Activated B cell treated with CpG ODN at 0.5 μM for 24 hours (primary cell): ENCODE measurements around the gene ZDHHC15. TPM values are rescaled to one million over a fixed set of nuclear protein-coding genes. Genes with fewer than 3 reads are reported as not detected.
"Not testable (repeated sequence)": the region's sequence is repeated elsewhere in the genome, so short reads cannot be mapped to it uniquely, and the experiment has no call there.

Experiments used
- ATAC-seq: fragments of 200-7000 bp; cut with Tn5 transposase; one replicate; pipeline ENCODE4 v1.10.0; 2021; ENCODE audit warnings: low read depth, mild to moderate bottlenecking, moderate library complexity
- CTCF ChIA-PET: fragments of 350-600 bp; sonication (Branson Sonifier 250); formaldehyde crosslinking; loops from one replicate; lab custom pipeline; 2021; ENCODE audit warnings: antibody characterized with exemption; lab: Charles Lee
- POLR2A ChIA-PET: fragments of 350-600 bp; sonication (Branson Sonifier 250); formaldehyde crosslinking; loops from one replicate; lab custom pipeline; 2021; ENCODE audit warnings: antibody characterized with exemption; lab: Charles Lee
- DNase-seq: peaks from one replicate; pipeline ENCODE4 v3.0.0; 2022
- H3K27ac Mint-ChIP-seq: one replicate; pipeline ENCODE4 v1.8.0; 2020; ENCODE audit warnings: mixed read lengths
- H3K27me3 Mint-ChIP-seq: one replicate; pipeline ENCODE4 v1.8.0; 2021; ENCODE audit warnings: mixed read lengths
- H3K36me3 Mint-ChIP-seq: one replicate; pipeline ENCODE4 v1.8.0; 2021; ENCODE audit warnings: low read depth, mixed read lengths
- H3K4me1 Mint-ChIP-seq: one replicate; pipeline ENCODE4 v1.8.0; 2021; ENCODE audit warnings: mixed read lengths
- H3K4me3 Mint-ChIP-seq: one replicate; pipeline ENCODE4 v1.8.0; 2020; ENCODE audit warnings: mild to moderate bottlenecking, mixed read lengths
- H3K9me3 Mint-ChIP-seq: one replicate; pipeline ENCODE4 v1.8.0; 2020; ENCODE audit warnings: mixed read lengths
- intact Hi-C: fragments of 100-400 bp; cut with micrococcal nuclease; formaldehyde crosslinking; loops from one replicate; pipeline ENCODE4 v1.15.1; 2024
- total RNA-seq: library from RNA; stranded (reverse); gene quantifications from 2 replicates; pipeline ENCODE4 v1.2.3, GENCODE V29; 2022
- TF ChIP-seq, protein P1 (sequence below): fragments of 200-600 bp; IDR thresholded peaks from one replicate; pipeline ENCODE4 v1.8.0; 2022; ENCODE audit warnings: antibody characterized with exemption, mild to moderate bottlenecking

ZDHHC15 gene
- total RNA-seq, 1 donor from 2014 or later = not detected

DNA sequence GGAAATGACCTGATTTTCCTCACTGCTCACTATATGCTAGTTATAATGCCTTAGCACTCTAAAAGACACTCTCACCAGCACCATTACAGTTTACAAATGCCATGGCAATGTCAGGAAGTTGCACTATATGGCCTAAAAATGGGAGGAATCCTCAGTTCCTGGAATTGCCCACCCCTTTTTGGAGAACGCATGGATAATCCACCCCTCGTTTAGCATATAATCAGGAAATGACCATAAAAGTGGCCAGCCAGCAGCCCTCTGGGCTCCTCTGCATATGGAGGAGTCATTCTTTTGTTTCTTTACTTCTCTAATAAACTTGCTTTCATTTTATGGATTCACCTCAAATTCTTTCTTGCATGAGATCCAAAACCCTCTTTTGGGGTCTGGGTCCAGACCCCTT is 156.0 kb downstream of the ZDHHC15 start:
- H3K9me3 Mint-ChIP-seq = peaks cover 2% of the 10 kb centered on the region
- ATAC-seq (no peak), DNase-seq (no peak)
- H3K27me3 Mint-ChIP-seq = no peaks in the 10 kb centered on the region
- H3K4me3 Mint-ChIP-seq = no peak overlapping the region
- POLR2A ChIA-PET = no interaction called here
- no peaks in the 10 kb centered on the region for H3K4me1 Mint-ChIP-seq
- H3K27ac Mint-ChIP-seq = no peak overlapping the region
- no peaks in the 10 kb centered on the region for H3K36me3 Mint-ChIP-seq
- TF ChIP-seq, protein P1, sequence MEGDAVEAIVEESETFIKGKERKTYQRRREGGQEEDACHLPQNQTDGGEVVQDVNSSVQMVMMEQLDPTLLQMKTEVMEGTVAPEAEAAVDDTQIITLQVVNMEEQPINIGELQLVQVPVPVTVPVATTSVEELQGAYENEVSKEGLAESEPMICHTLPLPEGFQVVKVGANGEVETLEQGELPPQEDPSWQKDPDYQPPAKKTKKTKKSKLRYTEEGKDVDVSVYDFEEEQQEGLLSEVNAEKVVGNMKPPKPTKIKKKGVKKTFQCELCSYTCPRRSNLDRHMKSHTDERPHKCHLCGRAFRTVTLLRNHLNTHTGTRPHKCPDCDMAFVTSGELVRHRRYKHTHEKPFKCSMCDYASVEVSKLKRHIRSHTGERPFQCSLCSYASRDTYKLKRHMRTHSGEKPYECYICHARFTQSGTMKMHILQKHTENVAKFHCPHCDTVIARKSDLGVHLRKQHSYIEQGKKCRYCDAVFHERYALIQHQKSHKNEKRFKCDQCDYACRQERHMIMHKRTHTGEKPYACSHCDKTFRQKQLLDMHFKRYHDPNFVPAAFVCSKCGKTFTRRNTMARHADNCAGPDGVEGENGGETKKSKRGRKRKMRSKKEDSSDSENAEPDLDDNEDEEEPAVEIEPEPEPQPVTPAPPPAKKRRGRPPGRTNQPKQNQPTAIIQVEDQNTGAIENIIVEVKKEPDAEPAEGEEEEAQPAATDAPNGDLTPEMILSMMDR = no peak
- CTCF ChIA-PET = no interaction called here
- intact Hi-C loops = no loop called here

GRCh38 chrX:75365243-75365975 is 157.4 kb downstream of the ZDHHC15 start:
- Mint-ChIP-seq H3K27ac (no peak overlapping the region), H3K9me3 (peaks cover 2% of the 10 kb centered on the region), H3K4me3 (no peak overlapping the region), H3K27me3 (no peaks in the 10 kb centered on the region), H3K36me3 (peaks cover 5% of the 10 kb centered on the region), H3K4me1 (no peaks in the 10 kb centered on the region)
- intact Hi-C loops = no loop called here
- POLR2A ChIA-PET = no interaction called here
- TF ChIP-seq, protein P1 = no peak
- ATAC-seq (no peak), DNase-seq (no peak)
- CTCF ChIA-PET = no interaction called here

GRCh38 chrX:75361788-75362187 is 161.0 kb downstream of the ZDHHC15 start:
- ChIA-PET CTCF (no interaction called here), POLR2A (no interaction called here)
- Mint-ChIP-seq H3K9me3 (peaks cover 2% of the 10 kb centered on the region), H3K4me1 (no peaks in the 10 kb centered on the region), H3K27ac (no peak overlapping the region), H3K36me3 (peaks cover 5% of the 10 kb centered on the region), H3K27me3 (no peaks in the 10 kb centered on the region), H3K4me3 (no peak overlapping the region)
- DNase-seq (no peak), ATAC-seq (no peak)
- intact Hi-C loops = no loop called here
- TF ChIP-seq, protein P1 = no peak

DNA sequence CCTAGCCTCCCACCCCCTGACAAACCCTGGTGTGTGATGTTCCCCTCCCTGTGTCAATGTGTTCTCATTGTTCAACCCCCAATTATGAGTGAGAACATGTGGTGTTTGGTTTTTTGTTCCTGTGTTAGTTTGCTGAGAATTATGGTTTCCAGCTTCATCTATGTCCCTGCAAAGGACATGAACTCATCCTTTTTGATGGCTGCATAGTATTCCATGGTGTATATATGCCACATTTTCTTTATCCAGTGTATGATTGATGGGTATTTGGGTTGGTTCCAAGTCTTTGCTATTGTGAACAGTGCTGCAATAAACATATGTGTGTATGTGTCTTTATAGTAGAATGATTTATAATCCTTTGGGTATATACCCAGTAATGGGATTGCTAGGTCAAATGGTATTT is 174.2 kb downstream of the ZDHHC15 start:
- DNase-seq, CTCF ChIA-PET, H3K27me3 Mint-ChIP-seq, H3K4me3 Mint-ChIP-seq, ATAC-seq, intact Hi-C loops, H3K4me1 Mint-ChIP-seq, POLR2A ChIA-PET, H3K27ac Mint-ChIP-seq: not testable (repeated sequence)
- H3K36me3 Mint-ChIP-seq = peaks cover 18% of the 10 kb centered on the region
- peaks cover 12% of the 10 kb centered on the region for H3K9me3 Mint-ChIP-seq

GRCh38 chrX:75337525-75337924 is 185.3 kb downstream of the ZDHHC15 start:
- Mint-ChIP-seq H3K9me3 (no peaks in the 10 kb centered on the region), H3K4me1 (no peaks in the 10 kb centered on the region), H3K27me3 (no peaks in the 10 kb centered on the region), H3K36me3 (peaks cover 20% of the 10 kb centered on the region), H3K27ac (no peak overlapping the region), H3K4me3 (no peak overlapping the region)
- ATAC-seq = no peak
- intact Hi-C loops = no loop called here
- DNase-seq = no peak
- POLR2A ChIA-PET = no interaction called here
- TF ChIP-seq, protein P1 = no peak
- CTCF ChIA-PET = no interaction called here

DNA sequence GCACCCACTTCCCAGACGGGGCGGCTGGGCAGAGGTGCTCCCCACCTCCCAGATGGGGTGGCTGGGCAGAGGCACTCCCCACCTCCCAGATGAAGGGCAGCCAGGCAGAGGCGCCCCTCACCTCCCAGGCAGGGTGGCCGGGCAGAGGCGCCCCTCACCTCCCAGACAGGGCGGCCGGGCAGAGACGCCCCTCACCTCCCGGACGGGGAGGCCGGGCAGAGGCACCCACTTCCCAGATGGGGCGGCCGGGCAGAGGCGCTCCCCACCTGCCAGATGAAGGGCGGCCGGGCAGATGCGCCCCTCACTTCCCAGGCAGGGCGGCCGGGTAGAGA is 187.7 kb downstream of the ZDHHC15 start:
- Mint-ChIP-seq H3K4me1 (no peaks in the 10 kb centered on the region), H3K27me3 (no peaks in the 10 kb centered on the region), H3K9me3 (peaks cover 6% of the 10 kb centered on the region), H3K36me3 (peaks cover 40% of the 10 kb centered on the region), H3K27ac (no peak overlapping the region), H3K4me3 (no peak overlapping the region)
- ATAC-seq = no peak
- intact Hi-C loops = no loop called here
- POLR2A ChIA-PET = no interaction called here
- CTCF ChIA-PET = no interaction called here
- TF ChIP-seq, protein P1 = no peak
- no peak for DNase-seq

DNA sequence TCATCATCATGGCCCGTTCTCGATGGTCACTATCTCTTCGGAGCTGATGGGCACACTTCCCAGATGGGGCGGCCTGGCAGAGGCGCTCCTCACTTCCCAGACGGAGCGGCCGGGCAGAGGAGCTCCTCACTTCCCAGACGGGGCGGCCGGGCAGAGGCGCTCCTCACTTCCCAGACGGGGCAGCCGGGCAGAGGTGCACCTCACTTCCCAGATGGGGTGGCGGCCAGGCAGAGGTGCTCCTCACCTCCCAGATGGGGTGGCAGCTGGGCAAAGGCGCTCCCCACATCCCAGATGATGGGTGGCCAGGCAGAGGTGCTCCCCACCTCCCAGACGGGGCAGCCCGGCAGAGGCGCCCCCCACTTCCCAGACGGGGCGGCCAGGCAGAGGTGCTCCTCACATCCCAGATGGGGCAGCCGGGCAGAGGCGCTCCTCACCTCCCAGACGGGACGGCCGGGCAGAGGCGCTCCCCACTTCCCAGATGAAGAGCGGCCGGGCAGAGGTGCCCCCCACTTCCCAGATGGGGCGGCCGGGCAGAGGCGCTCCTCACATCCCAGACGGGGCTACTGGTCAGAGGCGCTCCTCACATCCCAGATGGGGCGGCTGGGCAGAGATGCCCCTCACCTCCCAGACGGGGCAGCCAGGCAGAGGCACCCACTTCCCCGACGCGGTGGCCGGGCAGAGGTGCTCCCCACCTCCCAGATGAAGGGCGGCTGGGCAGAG is 188.3 kb downstream of the ZDHHC15 start:
- CTCF ChIA-PET, H3K4me3 Mint-ChIP-seq, POLR2A ChIA-PET, ATAC-seq, DNase-seq, H3K9me3 Mint-ChIP-seq, intact Hi-C loops, H3K4me1 Mint-ChIP-seq, H3K27me3 Mint-ChIP-seq, H3K27ac Mint-ChIP-seq: not testable (repeated sequence)
- peaks cover 45% of the 10 kb centered on the region for H3K36me3 Mint-ChIP-seq
